Measurements from ENCODE around the gene VILL.

The VILL gene

GRCh38 chr3:37985637-37986320, 4.8 kb upstream of the VILL start:
- Histone ChIP-seq H3K27me3 (ENCODE audit: insufficient read depth, low read length, poor library complexity) (no peaks in the 10 kb centered on the region), H3K36me3 (ENCODE audit: insufficient read depth, low read length) (peaks cover 33% of the 10 kb centered on the region), H3K79me2 (ENCODE audit: insufficient read depth, low read length) (no peaks in the 10 kb centered on the region), H4K20me1 (ENCODE audit: insufficient read depth, low read length) (no peaks in the 10 kb centered on the region), H3K9ac (ENCODE audit: low read depth, low read length) (no peak overlapping the region), H3K4me1 (ENCODE audit: insufficient read depth, low read length) (no peaks in the 10 kb centered on the region), H3K9me3 (ENCODE audit: insufficient read depth, low read length, severe bottlenecking) (no peaks in the 10 kb centered on the region), H3K4me2 (ENCODE audit: insufficient read depth, low read length) (no peak overlapping the region), H2AFZ (ENCODE audit: low read depth, low read length) (no peak overlapping the region), H3K27ac (ENCODE audit: low read length) (no peak overlapping the region), H3K4me3 (ENCODE audit: low read depth in 1 of 2, low read length in 2 of 2) (no peak overlapping the region)
- DNase-seq (no peak), ATAC-seq (ENCODE audit: insufficient read depth, low read depth) (peak; percentile 15; the same call in 1 of the 3 replicates)
- TF ChIP-seq EZH2 (IDR thresholded peaks at IDR 0.05; ENCODE audit: borderline replicate concordance, low read depth, low read length, severe bottlenecking) (no peak), CTCF (IDR thresholded peaks at IDR 0.05; ENCODE audit: borderline replicate concordance, extremely low read depth, low read length, poor library complexity, severe bottlenecking) (peak; percentile 27)

- Histone ChIP-seq H3K9ac (ENCODE audit: low read depth, low read length) (no peak overlapping the region), H3K79me2 (ENCODE audit: insufficient read depth, low read length) (no peaks in the 10 kb centered on the region), H3K36me3 (ENCODE audit: insufficient read depth, low read length) (peaks cover 25% of the 10 kb centered on the region), H2AFZ (ENCODE audit: low read depth, low read length) (no peak overlapping the region), H3K27me3 (ENCODE audit: insufficient read depth, low read length, poor library complexity) (no peaks in the 10 kb centered on the region), H3K27ac (ENCODE audit: low read length) (no peak overlapping the region), H3K4me3 (ENCODE audit: low read depth in 1 of 2, low read length in 2 of 2) (no peak overlapping the region), H4K20me1 (ENCODE audit: insufficient read depth, low read length) (no peaks in the 10 kb centered on the region), H3K4me2 (ENCODE audit: insufficient read depth, low read length) (no peak overlapping the region), H3K9me3 (ENCODE audit: insufficient read depth, low read length, severe bottlenecking) (no peaks in the 10 kb centered on the region), H3K4me1 (ENCODE audit: insufficient read depth, low read length) (no peaks in the 10 kb centered on the region)
- ATAC-seq (ENCODE audit: insufficient read depth, low read depth) (peak; percentile 30; the same call in 1 of the 3 replicates), DNase-seq (no peak)
- TF ChIP-seq EZH2 (IDR thresholded peaks at IDR 0.05; ENCODE audit: borderline replicate concordance, low read depth, low read length, severe bottlenecking) (no peak), CTCF (IDR thresholded peaks at IDR 0.05; ENCODE audit: borderline replicate concordance, extremely low read depth, low read length, poor library complexity, severe bottlenecking) (no peak)
Observed at GRCh38 chr3:37986479-37987314, 3.9 kb upstream of the VILL start.

GRCh38 chr3:37987315-37987697, 3.3 kb upstream of the VILL start:
- DNase-seq (no peak), ATAC-seq (ENCODE audit: insufficient read depth, low read depth) (no peak)
- Histone ChIP-seq H3K9me3 (ENCODE audit: insufficient read depth, low read length, severe bottlenecking) (no peaks in the 10 kb centered on the region), H3K79me2 (ENCODE audit: insufficient read depth, low read length) (no peaks in the 10 kb centered on the region), H3K4me2 (ENCODE audit: insufficient read depth, low read length) (no peak overlapping the region), H3K36me3 (ENCODE audit: insufficient read depth, low read length) (peaks cover 19% of the 10 kb centered on the region), H3K27me3 (ENCODE audit: insufficient read depth, low read length, poor library complexity) (no peaks in the 10 kb centered on the region), H2AFZ (ENCODE audit: low read depth, low read length) (no peak overlapping the region), H4K20me1 (ENCODE audit: insufficient read depth, low read length) (no peaks in the 10 kb centered on the region), H3K9ac (ENCODE audit: low read depth, low read length) (no peak overlapping the region), H3K4me3 (ENCODE audit: low read depth in 1 of 2, low read length in 2 of 2) (no peak overlapping the region), H3K27ac (ENCODE audit: low read length) (no peak overlapping the region), H3K4me1 (ENCODE audit: insufficient read depth, low read length) (no peaks in the 10 kb centered on the region)
- no peak for TF ChIP-seq CTCF (IDR thresholded peaks at IDR 0.05; ENCODE audit: borderline replicate concordance, extremely low read depth, low read length, poor library complexity, severe bottlenecking)
- TF ChIP-seq EZH2 (IDR thresholded peaks at IDR 0.05; ENCODE audit: borderline replicate concordance, low read depth, low read length, severe bottlenecking) = no peak
